ENCODE results near the gene GNG12.

Gene GNG12

DNA sequence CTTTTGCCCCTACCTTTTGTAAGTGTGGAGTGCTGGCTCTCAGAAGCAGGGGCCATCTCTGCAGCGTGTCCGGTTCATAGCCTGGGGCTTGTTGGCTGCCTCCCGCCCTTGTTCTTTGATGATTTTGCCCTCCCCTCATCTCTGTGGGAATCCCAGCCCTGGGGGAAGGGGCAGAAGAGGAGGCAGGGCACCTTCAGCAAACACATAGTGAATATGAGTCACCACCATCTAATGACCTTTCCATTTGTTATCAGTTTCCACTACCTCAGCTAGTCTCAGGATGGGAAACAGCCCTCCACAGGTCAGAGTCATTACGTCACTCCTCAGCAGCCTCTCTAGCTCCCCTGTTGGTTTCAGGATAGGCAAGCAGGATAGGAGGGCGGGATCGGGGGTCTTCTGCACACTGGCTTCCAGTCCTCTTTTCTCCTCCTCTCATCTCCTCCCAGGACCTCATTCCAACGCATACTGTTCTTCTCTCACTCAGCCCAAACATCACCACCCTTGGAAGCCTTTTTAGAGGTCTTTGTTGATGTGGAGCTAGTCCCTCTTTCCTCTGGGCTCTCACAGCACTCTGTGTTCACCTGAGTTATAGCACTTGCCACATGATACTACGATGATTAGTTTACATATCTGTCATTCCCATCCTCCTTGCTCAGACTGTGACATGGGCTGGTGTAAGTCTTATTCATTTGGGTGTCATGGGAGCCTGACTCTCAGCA is 132.4 kb downstream of the GNG12 start:
- peak; percentile 75 for ATAC-seq

DNA sequence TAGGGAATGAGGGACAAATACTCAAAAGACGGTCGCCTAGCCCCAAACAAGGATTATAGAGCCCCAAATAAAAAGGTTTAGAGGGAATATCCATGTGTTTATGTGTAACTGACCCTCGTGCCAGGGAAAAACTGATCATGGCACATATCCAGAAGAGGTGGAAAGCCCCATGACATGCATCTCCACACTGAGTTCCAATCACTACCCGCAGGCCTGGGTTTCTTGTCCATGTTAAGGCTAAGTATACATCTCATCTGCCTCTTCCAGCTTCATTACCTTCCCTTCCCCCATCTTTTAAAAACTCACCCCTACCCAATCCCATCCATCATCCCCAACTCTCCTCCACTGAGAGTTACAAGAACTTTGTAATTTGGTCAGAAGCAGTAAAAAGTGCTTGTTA is 133.0 kb downstream of the GNG12 start:
- TF ChIP-seq ZNF565 (CRISPR knock-in tag; conservative IDR thresholded peaks at IDR 0.05; ENCODE audit: low read depth) = no peak
- no peak for TF ChIP-seq PPARA (CRISPR knock-in tag; IDR thresholded peaks at IDR 0.05; ENCODE audit: borderline replicate concordance)
- TF ChIP-seq TCF4 (CRISPR knock-in tag; IDR thresholded peaks at IDR 0.05; ENCODE audit: borderline replicate concordance) = no peak
- TF ChIP-seq, protein P1, sequence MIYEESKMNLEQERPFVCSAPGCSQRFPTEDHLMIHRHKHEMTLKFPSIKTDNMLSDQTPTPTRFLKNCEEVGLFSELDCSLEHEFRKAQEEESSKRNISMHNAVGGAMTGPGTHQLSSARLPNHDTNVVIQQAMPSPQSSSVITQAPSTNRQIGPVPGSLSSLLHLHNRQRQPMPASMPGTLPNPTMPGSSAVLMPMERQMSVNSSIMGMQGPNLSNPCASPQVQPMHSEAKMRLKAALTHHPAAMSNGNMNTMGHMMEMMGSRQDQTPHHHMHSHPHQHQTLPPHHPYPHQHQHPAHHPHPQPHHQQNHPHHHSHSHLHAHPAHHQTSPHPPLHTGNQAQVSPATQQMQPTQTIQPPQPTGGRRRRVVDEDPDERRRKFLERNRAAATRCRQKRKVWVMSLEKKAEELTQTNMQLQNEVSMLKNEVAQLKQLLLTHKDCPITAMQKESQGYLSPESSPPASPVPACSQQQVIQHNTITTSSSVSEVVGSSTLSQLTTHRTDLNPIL (CRISPR knock-in tag; IDR thresholded peaks at IDR 0.05; ENCODE audit: low read depth) = no peak
- TF ChIP-seq, protein P2, sequence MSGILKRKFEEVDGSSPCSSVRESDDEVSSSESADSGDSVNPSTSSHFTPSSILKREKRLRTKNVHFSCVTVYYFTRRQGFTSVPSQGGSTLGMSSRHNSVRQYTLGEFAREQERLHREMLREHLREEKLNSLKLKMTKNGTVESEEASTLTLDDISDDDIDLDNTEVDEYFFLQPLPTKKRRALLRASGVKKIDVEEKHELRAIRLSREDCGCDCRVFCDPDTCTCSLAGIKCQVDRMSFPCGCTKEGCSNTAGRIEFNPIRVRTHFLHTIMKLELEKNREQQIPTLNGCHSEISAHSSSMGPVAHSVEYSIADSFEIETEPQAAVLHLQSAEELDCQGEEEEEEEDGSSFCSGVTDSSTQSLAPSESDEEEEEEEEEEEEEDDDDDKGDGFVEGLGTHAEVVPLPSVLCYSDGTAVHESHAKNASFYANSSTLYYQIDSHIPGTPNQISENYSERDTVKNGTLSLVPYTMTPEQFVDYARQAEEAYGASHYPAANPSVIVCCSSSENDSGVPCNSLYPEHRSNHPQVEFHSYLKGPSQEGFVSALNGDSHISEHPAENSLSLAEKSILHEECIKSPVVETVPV (CRISPR knock-in tag; IDR thresholded peaks at IDR 0.05) = no peak
- no peak for TF ChIP-seq ESRRG (CRISPR knock-in tag; IDR thresholded peaks at IDR 0.05)
- TF ChIP-seq TOX (CRISPR knock-in tag; IDR thresholded peaks at IDR 0.05; ENCODE audit: borderline replicate concordance) = no peak
- TF ChIP-seq, protein P3, sequence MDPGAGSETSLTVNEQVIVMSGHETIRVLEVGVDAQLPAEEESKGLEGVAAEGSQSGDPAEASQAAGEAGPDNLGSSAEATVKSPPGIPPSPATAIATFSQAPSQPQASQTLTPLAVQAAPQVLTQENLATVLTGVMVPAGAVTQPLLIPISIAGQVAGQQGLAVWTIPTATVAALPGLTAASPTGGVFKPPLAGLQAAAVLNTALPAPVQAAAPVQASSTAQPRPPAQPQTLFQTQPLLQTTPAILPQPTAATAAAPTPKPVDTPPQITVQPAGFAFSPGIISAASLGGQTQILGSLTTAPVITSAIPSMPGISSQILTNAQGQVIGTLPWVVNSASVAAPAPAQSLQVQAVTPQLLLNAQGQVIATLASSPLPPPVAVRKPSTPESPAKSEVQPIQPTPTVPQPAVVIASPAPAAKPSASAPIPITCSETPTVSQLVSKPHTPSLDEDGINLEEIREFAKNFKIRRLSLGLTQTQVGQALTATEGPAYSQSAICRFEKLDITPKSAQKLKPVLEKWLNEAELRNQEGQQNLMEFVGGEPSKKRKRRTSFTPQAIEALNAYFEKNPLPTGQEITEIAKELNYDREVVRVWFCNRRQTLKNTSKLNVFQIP (CRISPR knock-in tag; IDR thresholded peaks at IDR 0.05; ENCODE audit: borderline replicate concordance, low read depth) = no peak
- no peak for TF ChIP-seq SNAI2 (CRISPR knock-in tag; IDR thresholded peaks at IDR 0.05)
- TF ChIP-seq ARNTL (CRISPR knock-in tag; IDR thresholded peaks at IDR 0.05; ENCODE audit: borderline replicate concordance, low read depth) = no peak
- TF ChIP-seq RARB (CRISPR knock-in tag; IDR thresholded peaks at IDR 0.05) = no peak
- no peak for TF ChIP-seq ZFP30 (CRISPR knock-in tag; IDR thresholded peaks at IDR 0.05)
- no peak for TF ChIP-seq ZFP3 (CRISPR knock-in tag; IDR thresholded peaks at IDR 0.05)
- TF ChIP-seq GLIS3 (CRISPR knock-in tag; IDR thresholded peaks at IDR 0.05) = no peak
- no peak for TF ChIP-seq ZNF8 (CRISPR knock-in tag; IDR thresholded peaks at IDR 0.05)
- no peak for TF ChIP-seq ISL1 (CRISPR knock-in tag; IDR thresholded peaks at IDR 0.05)
- no peak for TF ChIP-seq OSR1 (CRISPR knock-in tag; IDR thresholded peaks at IDR 0.05)
- no peak for TF ChIP-seq BACH2 (CRISPR knock-in tag; IDR thresholded peaks at IDR 0.05; ENCODE audit: borderline replicate concordance)
- TF ChIP-seq CSDC2 (CRISPR knock-in tag; IDR thresholded peaks at IDR 0.05) = no peak
- TF ChIP-seq ZNF70 (CRISPR knock-in tag; IDR thresholded peaks at IDR 0.05) = no peak
- ATAC-seq = no peak

More for the DNA sequence above, 132.4 kb downstream of the GNG12 start:
- TF ChIP-seq OSR1 (CRISPR knock-in tag; IDR thresholded peaks at IDR 0.05) = no peak
- no peak for TF ChIP-seq TOX (CRISPR knock-in tag; IDR thresholded peaks at IDR 0.05; ENCODE audit: borderline replicate concordance)
- no peak for TF ChIP-seq TCF4 (CRISPR knock-in tag; IDR thresholded peaks at IDR 0.05; ENCODE audit: borderline replicate concordance)
- peak; percentile 39; the same call in 1 of the 2 replicates for TF ChIP-seq ISL1 (CRISPR knock-in tag; IDR thresholded peaks at IDR 0.05)
- no peak for TF ChIP-seq CSDC2 (CRISPR knock-in tag; IDR thresholded peaks at IDR 0.05)
- TF ChIP-seq, protein P1 (CRISPR knock-in tag; IDR thresholded peaks at IDR 0.05; ENCODE audit: low read depth) = 0 out of 2 replicates have a peak, but pooled peaks have one; percentile 64
- TF ChIP-seq ZC3H10 (CRISPR knock-in tag; IDR thresholded peaks at IDR 0.05) = no peak
- TF ChIP-seq ZFP30 (CRISPR knock-in tag; IDR thresholded peaks at IDR 0.05) = no peak
- no peak for TF ChIP-seq RARB (CRISPR knock-in tag; IDR thresholded peaks at IDR 0.05)
- TF ChIP-seq, protein P4, sequence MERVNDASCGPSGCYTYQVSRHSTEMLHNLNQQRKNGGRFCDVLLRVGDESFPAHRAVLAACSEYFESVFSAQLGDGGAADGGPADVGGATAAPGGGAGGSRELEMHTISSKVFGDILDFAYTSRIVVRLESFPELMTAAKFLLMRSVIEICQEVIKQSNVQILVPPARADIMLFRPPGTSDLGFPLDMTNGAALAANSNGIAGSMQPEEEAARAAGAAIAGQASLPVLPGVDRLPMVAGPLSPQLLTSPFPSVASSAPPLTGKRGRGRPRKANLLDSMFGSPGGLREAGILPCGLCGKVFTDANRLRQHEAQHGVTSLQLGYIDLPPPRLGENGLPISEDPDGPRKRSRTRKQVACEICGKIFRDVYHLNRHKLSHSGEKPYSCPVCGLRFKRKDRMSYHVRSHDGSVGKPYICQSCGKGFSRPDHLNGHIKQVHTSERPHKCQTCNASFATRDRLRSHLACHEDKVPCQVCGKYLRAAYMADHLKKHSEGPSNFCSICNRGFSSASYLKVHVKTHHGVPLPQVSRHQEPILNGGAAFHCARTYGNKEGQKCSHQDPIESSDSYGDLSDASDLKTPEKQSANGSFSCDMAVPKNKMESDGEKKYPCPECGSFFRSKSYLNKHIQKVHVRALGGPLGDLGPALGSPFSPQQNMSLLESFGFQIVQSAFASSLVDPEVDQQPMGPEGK (CRISPR knock-in tag; IDR thresholded peaks at IDR 0.05; ENCODE audit: borderline replicate concordance) = no peak

DNA sequence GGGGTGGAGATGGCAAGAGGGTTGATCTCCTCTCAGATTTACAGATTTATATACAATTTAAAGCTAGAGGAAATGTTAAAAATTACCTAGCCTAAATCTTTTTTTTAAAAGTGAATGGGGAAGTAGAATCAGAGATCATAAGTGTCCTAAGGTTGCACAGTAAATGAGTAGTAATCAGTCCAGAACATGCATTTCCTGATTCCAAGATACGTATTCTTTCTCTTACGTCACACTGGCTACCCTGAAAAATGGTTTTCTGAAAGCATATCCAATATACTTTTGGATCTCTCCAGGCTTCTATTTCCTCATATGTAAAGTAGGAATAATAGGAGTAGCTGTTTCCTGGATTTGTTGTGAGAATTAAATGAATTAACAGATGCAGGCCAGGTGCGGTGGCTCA is 136.6 kb downstream of the GNG12 start:
- TF ChIP-seq TCF4 (CRISPR knock-in tag; IDR thresholded peaks at IDR 0.05; ENCODE audit: borderline replicate concordance) (no peak), ZFP3 (CRISPR knock-in tag; IDR thresholded peaks at IDR 0.05) (no peak), ZC3H10 (CRISPR knock-in tag; IDR thresholded peaks at IDR 0.05) (no peak), TOX (CRISPR knock-in tag; IDR thresholded peaks at IDR 0.05; ENCODE audit: borderline replicate concordance) (no peak), RARB (CRISPR knock-in tag; IDR thresholded peaks at IDR 0.05) (no peak), ZNF565 (CRISPR knock-in tag; conservative IDR thresholded peaks at IDR 0.05; ENCODE audit: low read depth) (no peak)
- TF ChIP-seq, protein P4 (CRISPR knock-in tag; IDR thresholded peaks at IDR 0.05; ENCODE audit: borderline replicate concordance) = no peak
- TF ChIP-seq, protein P2 (CRISPR knock-in tag; IDR thresholded peaks at IDR 0.05) = no peak
- TF ChIP-seq, protein P3 (CRISPR knock-in tag; IDR thresholded peaks at IDR 0.05; ENCODE audit: borderline replicate concordance, low read depth) = no peak
- ATAC-seq = no peak
